Fibroblast of mammary gland (primary cell): ENCODE results near the gene CAPS2.

ENCODE experiments used
- DNase-seq: peaks from one replicate; pipeline ENCODE4 v3.0.0-alpha.2; 2010; ENCODE audit warnings: low read depth
- H3K4me3 ChIP-seq: 2 replicates; pipeline ENCODE4 v1.5.1; 2011; ENCODE audit warnings: low read depth, mild to moderate bottlenecking, low read length, moderate library complexity; ENCODE audit not compliant: control insufficient read depth
- TF ChIP-seq, protein P1 (sequence below): conservative IDR thresholded peaks from 2 replicates; pipeline ENCODE4 v1.5.1; 2011; ENCODE audit warnings: low read depth, low read length, inconsistent platforms; ENCODE audit not compliant: control insufficient read depth, insufficient read depth

Gene CAPS2

GRCh38 chr12:75236206-75236605 is 93.9 kb downstream of the CAPS2 start:
- no peak for DNase-seq
- TF ChIP-seq, protein P1, sequence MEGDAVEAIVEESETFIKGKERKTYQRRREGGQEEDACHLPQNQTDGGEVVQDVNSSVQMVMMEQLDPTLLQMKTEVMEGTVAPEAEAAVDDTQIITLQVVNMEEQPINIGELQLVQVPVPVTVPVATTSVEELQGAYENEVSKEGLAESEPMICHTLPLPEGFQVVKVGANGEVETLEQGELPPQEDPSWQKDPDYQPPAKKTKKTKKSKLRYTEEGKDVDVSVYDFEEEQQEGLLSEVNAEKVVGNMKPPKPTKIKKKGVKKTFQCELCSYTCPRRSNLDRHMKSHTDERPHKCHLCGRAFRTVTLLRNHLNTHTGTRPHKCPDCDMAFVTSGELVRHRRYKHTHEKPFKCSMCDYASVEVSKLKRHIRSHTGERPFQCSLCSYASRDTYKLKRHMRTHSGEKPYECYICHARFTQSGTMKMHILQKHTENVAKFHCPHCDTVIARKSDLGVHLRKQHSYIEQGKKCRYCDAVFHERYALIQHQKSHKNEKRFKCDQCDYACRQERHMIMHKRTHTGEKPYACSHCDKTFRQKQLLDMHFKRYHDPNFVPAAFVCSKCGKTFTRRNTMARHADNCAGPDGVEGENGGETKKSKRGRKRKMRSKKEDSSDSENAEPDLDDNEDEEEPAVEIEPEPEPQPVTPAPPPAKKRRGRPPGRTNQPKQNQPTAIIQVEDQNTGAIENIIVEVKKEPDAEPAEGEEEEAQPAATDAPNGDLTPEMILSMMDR, result no peak
- H3K4me3 ChIP-seq, result no peak overlapping the region

DNA sequence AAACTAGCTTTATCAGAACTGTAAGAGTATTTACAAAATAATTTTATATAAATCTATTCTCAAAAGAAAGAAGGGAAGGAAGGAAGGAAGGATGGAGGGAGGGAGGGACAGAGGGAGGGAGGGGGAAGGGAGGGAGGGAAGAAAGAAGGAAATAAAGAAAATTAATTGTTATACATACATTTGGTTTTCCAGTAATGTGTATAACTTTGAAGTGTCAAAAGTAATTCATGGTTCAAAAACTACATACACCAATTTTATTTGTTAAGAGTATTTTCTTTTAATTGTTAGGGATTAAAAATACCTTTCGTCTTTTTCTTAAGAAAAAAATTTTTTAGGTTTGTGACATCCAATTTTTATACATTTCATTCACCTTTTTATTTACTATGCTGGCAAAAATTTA is 103.0 kb downstream of the CAPS2 start:
- H3K4me3 ChIP-seq, result no peak overlapping the region
- DNase-seq, result no peak
- TF ChIP-seq, protein P1, result no peak
